Tibial nerve (tissue), 4 donors: Measurements from ENCODE around the gene VSX2. TPM values are rescaled to one million over a fixed set of nuclear protein-coding genes. Genes with fewer than 3 reads are reported as not detected.
A peak's percentile ranks its signal among the peaks of the same experiment; 100 is the strongest.

Source experiments
- DNase-seq, 2 donors: peaks; one replicate each; pipeline ENCODE4 v3.0.0-alpha.2; 2019; ENCODE audit warnings: low spot score in 2 of 2
- H3K27ac ChIP-seq, 4 donors: fragments of 200-600 bp; sonication (generic) in 3 of 4; one replicate each; pipeline ENCODE4 v1.5.1; 2017 to 2019; ENCODE audit warnings: mild to moderate bottlenecking in 1 of 4
- H3K27me3 ChIP-seq, 2 donors: fragments of 200-600 bp; sonication (generic) in 1 of 2; one replicate each; pipeline versions ENCODE4 v1.5.1 to v1.6.0; 2017 to 2019
- H3K36me3 ChIP-seq, 3 donors: fragments of 200-600 bp; sonication (generic); one replicate each; pipeline ENCODE4 v1.5.1; 2018 to 2019
- H3K4me1 ChIP-seq, 4 donors: fragments of 200-600 bp; sonication (generic) in 3 of 4; one replicate each; pipeline ENCODE4 v1.5.1; 2017 to 2019
- H3K4me3 ChIP-seq, 4 donors: fragments of 200-600 bp; sonication (generic) in 3 of 4; one replicate each; pipeline ENCODE4 v1.5.1; 2017 to 2019; ENCODE audit warnings: mild to moderate bottlenecking in 1 of 4, moderate library complexity in 1 of 4
- H3K9me3 ChIP-seq, 4 donors: fragments of 200-600 bp; sonication (generic) in 3 of 4; one replicate each; pipeline ENCODE4 v1.5.1; 2017 to 2019
- EP300 ChIP-seq, 2 donors: sonication (generic); formaldehyde crosslinking; IDR thresholded peaks; one replicate each; pipeline ENCODE4 v1.6.1; 2017; ENCODE audit warnings: antibody characterized with exemption in 2 of 2, mild to moderate bottlenecking in 1 of 2
- POLR2A ChIP-seq, 2 donors: fragments of 450-650 bp; IDR thresholded peaks; one replicate each; pipeline ENCODE4 v1.6.1; 2017; ENCODE audit warnings: antibody characterized with exemption in 2 of 2, mild to moderate bottlenecking in 2 of 2, moderate library complexity in 2 of 2
- WGBS, 2 donors: methylation state at CpG; one replicate each; pipeline ENCODE4 v1.1.5; 2018; 5-methylcytosine and 5-hydroxymethylcytosine counted together
- total RNA-seq, 4 donors: library from RNA; depleted of rRNA; stranded (reverse); fragments of >200 nt; gene quantifications; one replicate each; pipeline ENCODE4 v1.1.0, GENCODE V29; 2016
- TF ChIP-seq, protein P1 (sequence below), 5 experiments: fragments of 200-600 bp in 3 of 5; fragments of 450-650 bp in 2 of 5; sonication (generic) in 3 of 5; IDR thresholded peaks; one replicate each; pipeline ENCODE4 v1.5.1; 2016 to 2019; ENCODE audit warnings: antibody characterized with exemption in 5 of 5, mild to moderate bottlenecking in 3 of 5, moderate library complexity in 2 of 5

The VSX2 gene
- total RNA-seq, 4 donors from 2014 or later = not detected

DNA sequence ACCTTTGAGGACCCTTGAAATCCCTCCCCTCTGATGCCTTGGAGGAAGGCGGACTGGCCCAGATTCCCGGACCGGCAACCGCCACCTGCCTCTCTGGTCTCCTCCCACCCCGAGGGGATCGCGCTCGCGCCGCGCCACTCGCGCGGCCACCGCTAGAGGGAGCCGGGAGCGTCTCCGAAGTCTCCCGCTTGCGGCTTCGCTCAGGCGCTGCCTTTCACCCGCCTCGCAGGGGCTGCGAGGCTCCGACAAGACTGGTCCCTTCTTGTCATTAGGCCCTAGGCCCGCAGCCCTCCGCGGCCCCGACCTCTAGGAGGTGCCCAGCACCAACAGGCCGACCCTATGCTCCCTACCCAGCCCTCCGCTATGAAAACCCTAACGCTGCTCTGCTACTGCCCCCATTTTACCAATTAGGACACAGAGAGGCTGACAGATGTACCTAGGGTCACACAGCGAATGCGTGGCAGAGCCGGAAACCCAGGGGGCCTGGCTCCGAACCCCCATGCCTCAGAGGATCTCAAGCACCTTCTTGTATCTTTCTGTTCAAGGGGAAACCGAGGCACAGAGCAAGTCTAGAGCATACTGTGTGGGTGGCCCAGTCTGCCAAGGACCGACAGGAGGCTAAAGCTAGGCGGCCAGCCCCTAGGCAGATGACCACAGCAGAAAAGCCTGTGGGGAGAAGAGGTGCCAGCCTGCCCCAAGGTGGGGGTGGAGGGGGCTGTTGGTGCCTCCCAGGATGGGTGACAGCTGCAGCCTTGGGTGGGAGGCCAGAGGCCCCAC, 21.4 kb upstream of the VSX2 start:
- H3K4me1 ChIP-seq = peaks cover 0 to 10% (median 2%) of the 10 kb centered on the region in 4 donors
- TF ChIP-seq EP300 (IDR thresholded peaks at IDR 0.05) (no peak), POLR2A (IDR thresholded peaks at IDR 0.05) (no peak)
- TF ChIP-seq, protein P1, sequence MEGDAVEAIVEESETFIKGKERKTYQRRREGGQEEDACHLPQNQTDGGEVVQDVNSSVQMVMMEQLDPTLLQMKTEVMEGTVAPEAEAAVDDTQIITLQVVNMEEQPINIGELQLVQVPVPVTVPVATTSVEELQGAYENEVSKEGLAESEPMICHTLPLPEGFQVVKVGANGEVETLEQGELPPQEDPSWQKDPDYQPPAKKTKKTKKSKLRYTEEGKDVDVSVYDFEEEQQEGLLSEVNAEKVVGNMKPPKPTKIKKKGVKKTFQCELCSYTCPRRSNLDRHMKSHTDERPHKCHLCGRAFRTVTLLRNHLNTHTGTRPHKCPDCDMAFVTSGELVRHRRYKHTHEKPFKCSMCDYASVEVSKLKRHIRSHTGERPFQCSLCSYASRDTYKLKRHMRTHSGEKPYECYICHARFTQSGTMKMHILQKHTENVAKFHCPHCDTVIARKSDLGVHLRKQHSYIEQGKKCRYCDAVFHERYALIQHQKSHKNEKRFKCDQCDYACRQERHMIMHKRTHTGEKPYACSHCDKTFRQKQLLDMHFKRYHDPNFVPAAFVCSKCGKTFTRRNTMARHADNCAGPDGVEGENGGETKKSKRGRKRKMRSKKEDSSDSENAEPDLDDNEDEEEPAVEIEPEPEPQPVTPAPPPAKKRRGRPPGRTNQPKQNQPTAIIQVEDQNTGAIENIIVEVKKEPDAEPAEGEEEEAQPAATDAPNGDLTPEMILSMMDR (IDR thresholded peaks at IDR 0.05) = peak; percentile 85 to 93 (median 90)
- peak overlapping the region in 2 of 4 donors; percentile 26 to 30 for H3K4me3 ChIP-seq
- no peaks in the 10 kb centered on the region for H3K36me3 ChIP-seq
- WGBS, 2 donors = 13 to 38% methylated on average over 13 to 39 of the region's 40 CpGs
- H3K27ac ChIP-seq = no peak overlapping the region
- H3K9me3 ChIP-seq = no peaks in the 10 kb centered on the region
- DNase-seq = peak; percentile 33 to 40
- peaks cover 0 to 45% of the 10 kb centered on the region in 2 donors for H3K27me3 ChIP-seq

DNA sequence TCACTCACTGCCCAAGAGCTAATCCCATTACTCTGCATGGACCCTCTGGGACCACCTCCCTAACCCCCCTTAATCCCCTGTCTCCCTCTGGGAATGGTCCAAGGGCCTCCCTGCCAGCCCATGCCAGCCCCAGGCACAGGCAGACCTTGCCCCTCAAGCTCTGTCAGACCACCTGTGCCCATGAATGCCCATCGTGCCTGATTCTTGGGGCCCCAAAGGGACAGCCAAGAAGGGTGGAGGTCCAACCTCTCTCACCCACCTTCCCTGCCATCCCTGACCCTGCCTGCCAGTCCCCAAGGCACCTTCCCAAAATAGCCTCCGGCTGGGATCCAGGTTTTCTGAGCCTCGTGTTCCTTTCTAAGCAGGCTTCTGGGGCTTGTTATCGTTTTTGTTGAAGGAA, 20.8 kb upstream of the VSX2 start:
- Histone ChIP-seq H3K4me3 (no peak overlapping the region), H3K9me3 (no peaks in the 10 kb centered on the region), H3K27me3 (peaks cover 0 to 49% of the 10 kb centered on the region in 2 donors), H3K36me3 (no peaks in the 10 kb centered on the region), H3K27ac (no peak overlapping the region), H3K4me1 (peaks cover 0 to 10% (median 2%) of the 10 kb centered on the region in 4 donors)
- no peak for DNase-seq
- WGBS, 2 donors = 59 to 66% methylated on average over 4 of the region's 4 CpGs
- TF ChIP-seq, protein P1 (IDR thresholded peaks at IDR 0.05) = no peak
- no peak for TF ChIP-seq POLR2A (IDR thresholded peaks at IDR 0.05)
- TF ChIP-seq EP300 (IDR thresholded peaks at IDR 0.05) = no peak

DNA sequence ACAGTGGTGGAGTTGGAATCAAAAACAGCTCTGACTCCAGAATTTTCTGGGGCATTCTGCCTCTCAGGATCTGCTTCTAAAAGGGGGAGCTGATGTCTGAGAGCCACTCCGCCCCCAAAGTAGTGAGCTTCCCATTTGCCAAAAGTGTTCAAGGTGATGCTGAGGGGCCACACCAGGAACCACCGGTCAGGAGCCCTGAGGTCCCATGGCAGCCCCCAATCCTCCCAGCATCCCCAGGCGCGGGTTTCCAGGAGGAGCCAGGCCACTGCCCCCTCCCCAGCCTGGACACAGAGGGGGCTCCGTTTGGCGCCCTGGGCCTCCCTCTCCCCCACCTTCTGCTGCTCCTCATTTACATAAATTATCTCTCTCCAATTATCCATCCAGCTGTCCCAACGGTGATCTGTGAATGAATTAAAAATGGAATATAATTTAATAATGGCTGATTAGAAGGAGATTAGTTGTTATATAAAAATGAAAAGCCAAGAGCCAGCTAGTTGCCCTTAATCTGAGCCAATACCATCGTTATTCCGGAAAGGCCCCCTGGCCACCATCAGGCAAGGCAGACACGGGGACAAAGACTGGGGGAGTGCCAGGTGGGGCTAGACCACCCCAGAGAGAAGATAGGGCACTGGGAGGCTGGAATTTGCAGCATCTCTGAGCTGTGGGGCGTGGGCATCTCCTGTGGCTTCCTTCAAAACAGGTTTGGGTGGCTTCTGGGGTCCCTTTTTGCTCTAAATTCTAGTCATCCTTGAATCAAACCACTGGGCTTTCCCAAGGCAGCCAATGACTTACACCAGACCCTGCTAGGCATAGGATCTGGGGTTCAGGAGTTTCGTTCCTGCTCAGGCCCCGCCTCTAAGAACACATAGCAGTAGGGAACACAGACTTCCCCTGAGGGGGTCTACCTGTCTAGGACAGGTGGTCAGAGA, 19.7 kb upstream of the VSX2 start:
- Histone ChIP-seq H3K4me1 (peaks cover 0 to 10% (median 2%) of the 10 kb centered on the region in 4 donors), H3K36me3 (no peaks in the 10 kb centered on the region), H3K9me3 (no peaks in the 10 kb centered on the region), H3K27ac (no peak overlapping the region), H3K27me3 (peaks cover 0 to 54% of the 10 kb centered on the region in 2 donors), H3K4me3 (no peak overlapping the region)
- no peak for TF ChIP-seq POLR2A (IDR thresholded peaks at IDR 0.05)
- no peak for TF ChIP-seq EP300 (IDR thresholded peaks at IDR 0.05)
- TF ChIP-seq, protein P1 (IDR thresholded peaks at IDR 0.05) = no peak
- no peak for DNase-seq
- 64 to 69% methylated on average over 13 of the region's 13 CpGs for whole genome bisulfite sequencing, 2 donors

DNA sequence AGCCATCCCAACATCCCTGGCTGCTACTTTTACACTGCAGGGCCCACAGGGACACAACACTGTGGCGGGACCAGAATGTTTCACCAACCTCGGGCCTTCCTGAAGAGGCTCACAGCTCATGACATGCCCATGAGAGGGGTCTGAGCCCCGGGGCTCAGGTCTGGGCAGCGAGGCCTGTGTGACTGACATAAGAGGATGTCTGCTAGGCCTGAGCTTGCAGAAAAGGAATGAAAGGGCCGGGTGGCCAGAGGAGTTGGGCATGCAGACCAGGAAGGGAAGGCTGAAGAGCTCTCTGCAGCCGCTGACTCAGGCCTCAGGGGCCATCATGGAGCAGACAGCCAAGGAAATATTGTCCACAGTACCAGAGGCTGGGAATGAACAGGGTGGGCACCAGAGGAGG, 18.3 kb upstream of the VSX2 start:
- WGBS, 2 donors = 83% methylated on average over 5 to 6 of the region's 6 CpGs
- H3K9me3 ChIP-seq = no peaks in the 10 kb centered on the region
- H3K36me3 ChIP-seq = no peaks in the 10 kb centered on the region
- H3K4me1 ChIP-seq = peaks cover 0 to 10% (median 2%) of the 10 kb centered on the region in 4 donors
- TF ChIP-seq POLR2A (IDR thresholded peaks at IDR 0.05) (no peak), EP300 (IDR thresholded peaks at IDR 0.05) (no peak)
- TF ChIP-seq, protein P1 (IDR thresholded peaks at IDR 0.05) = no peak
- no peak overlapping the region for H3K27ac ChIP-seq
- no peak for DNase-seq
- no peak overlapping the region for H3K4me3 ChIP-seq
- peaks cover 0 to 54% of the 10 kb centered on the region in 2 donors for H3K27me3 ChIP-seq
